Activated B cell treated with CpG ODN at 0.5 μM for 24 hours (primary cell): ENCODE measurements around the gene TMTC3. TPM values are rescaled to one million over a fixed set of nuclear protein-coding genes. Genes with fewer than 3 reads are reported as not detected.
"Not testable (repeated sequence)": the region's sequence is repeated elsewhere in the genome, so short reads cannot be mapped to it uniquely, and the experiment has no call there.

Experiments
- ATAC-seq: fragments of 200-7000 bp; cut with Tn5 transposase; one replicate; pipeline ENCODE4 v1.10.0; 2021; ENCODE audit warnings: low read depth, mild to moderate bottlenecking, moderate library complexity
- CTCF ChIA-PET: fragments of 350-600 bp; sonication (Branson Sonifier 250); formaldehyde crosslinking; loops from one replicate; lab custom pipeline; 2021; ENCODE audit warnings: antibody characterized with exemption; lab: Charles Lee
- POLR2A ChIA-PET: fragments of 350-600 bp; sonication (Branson Sonifier 250); formaldehyde crosslinking; loops from one replicate; lab custom pipeline; 2021; ENCODE audit warnings: antibody characterized with exemption; lab: Charles Lee
- DNase-seq: peaks from one replicate; pipeline ENCODE4 v3.0.0; 2022
- H3K27ac Mint-ChIP-seq: one replicate; pipeline ENCODE4 v1.8.0; 2020; ENCODE audit warnings: mixed read lengths
- H3K27me3 Mint-ChIP-seq: one replicate; pipeline ENCODE4 v1.8.0; 2021; ENCODE audit warnings: mixed read lengths
- H3K36me3 Mint-ChIP-seq: one replicate; pipeline ENCODE4 v1.8.0; 2021; ENCODE audit warnings: low read depth, mixed read lengths
- H3K4me1 Mint-ChIP-seq: one replicate; pipeline ENCODE4 v1.8.0; 2021; ENCODE audit warnings: mixed read lengths
- H3K4me3 Mint-ChIP-seq: one replicate; pipeline ENCODE4 v1.8.0; 2020; ENCODE audit warnings: mild to moderate bottlenecking, mixed read lengths
- H3K9me3 Mint-ChIP-seq: one replicate; pipeline ENCODE4 v1.8.0; 2020; ENCODE audit warnings: mixed read lengths
- CTCF ChIP-seq: fragments of 200-600 bp; IDR thresholded peaks from one replicate; pipeline ENCODE4 v1.8.0; 2022; ENCODE audit warnings: antibody characterized with exemption, mild to moderate bottlenecking
- intact Hi-C: fragments of 100-400 bp; cut with micrococcal nuclease; formaldehyde crosslinking; loops from one replicate; pipeline ENCODE4 v1.15.1; 2024
- total RNA-seq: library from RNA; stranded (reverse); gene quantifications from 2 replicates; pipeline ENCODE4 v1.2.3, GENCODE V29; 2022

TMTC3 gene
- total RNA-seq, 1 donor from 2014 or later, result 7.4 TPM

- peaks cover 6% of the 10 kb centered on the region for H3K9me3 Mint-ChIP-seq
Observed at GRCh38 chr12:88202500-88202899, 60.4 kb downstream of the TMTC3 start.

GRCh38 chr12:88206601-88207000 is 64.5 kb downstream of the TMTC3 start:
- CTCF ChIA-PET, result no interaction called here
- ATAC-seq, result no peak
- H3K9me3 Mint-ChIP-seq, result peaks cover 16% of the 10 kb centered on the region

More at GRCh38 chr12:88202500-88202899, 60.4 kb downstream of the TMTC3 start:
- no peaks in the 10 kb centered on the region for H3K4me1 Mint-ChIP-seq
- intact Hi-C loops, result no loop called here
- no peaks in the 10 kb centered on the region for H3K36me3 Mint-ChIP-seq
- no peak overlapping the region for H3K27ac Mint-ChIP-seq
- DNase-seq (no peak), ATAC-seq (no peak)
- no peak overlapping the region for H3K4me3 Mint-ChIP-seq
- ChIA-PET POLR2A (no interaction called here), CTCF (no interaction called here)
- no peaks in the 10 kb centered on the region for H3K27me3 Mint-ChIP-seq
- no peak for TF ChIP-seq CTCF

GRCh38 chr12:88207921-88208620 is 66.0 kb downstream of the TMTC3 start:
- DNase-seq (no peak), ATAC-seq (no peak)
- no peaks in the 10 kb centered on the region for H3K4me1 Mint-ChIP-seq
- H3K27ac Mint-ChIP-seq, result no peak overlapping the region
- POLR2A ChIA-PET, result no interaction called here
- no peaks in the 10 kb centered on the region for H3K27me3 Mint-ChIP-seq
- intact Hi-C loops, result no loop called here
- H3K4me3 Mint-ChIP-seq, result no peak overlapping the region
- H3K36me3 Mint-ChIP-seq, result no peaks in the 10 kb centered on the region
- peaks cover 22% of the 10 kb centered on the region for H3K9me3 Mint-ChIP-seq
- CTCF ChIA-PET, result no interaction called here
- TF ChIP-seq CTCF, result no peak

More at GRCh38 chr12:88206601-88207000, 64.5 kb downstream of the TMTC3 start:
- no peaks in the 10 kb centered on the region for H3K4me1 Mint-ChIP-seq
- H3K36me3 Mint-ChIP-seq, result no peaks in the 10 kb centered on the region
- no peaks in the 10 kb centered on the region for H3K27me3 Mint-ChIP-seq
- DNase-seq, result no peak
- POLR2A ChIA-PET, result no interaction called here
- no peak overlapping the region for H3K4me3 Mint-ChIP-seq
- intact Hi-C loops, result no loop called here
- H3K27ac Mint-ChIP-seq, result no peak overlapping the region
- no peak for TF ChIP-seq CTCF

GRCh38 chr12:88208661-88209060 is 66.6 kb downstream of the TMTC3 start:
- H3K9me3 Mint-ChIP-seq, result peaks cover 26% of the 10 kb centered on the region

GRCh38 chr12:88210311-88210710 is 68.2 kb downstream of the TMTC3 start:
- peaks cover 23% of the 10 kb centered on the region for H3K9me3 Mint-ChIP-seq
- H3K27ac Mint-ChIP-seq, H3K4me1 Mint-ChIP-seq, DNase-seq, POLR2A ChIA-PET, ATAC-seq, H3K36me3 Mint-ChIP-seq, H3K27me3 Mint-ChIP-seq, H3K4me3 Mint-ChIP-seq, CTCF ChIA-PET, intact Hi-C loops: not testable (repeated sequence)

More at GRCh38 chr12:88208661-88209060, 66.6 kb downstream of the TMTC3 start:
- Mint-ChIP-seq H3K36me3 (no peaks in the 10 kb centered on the region), H3K4me1 (no peaks in the 10 kb centered on the region), H3K4me3 (no peak overlapping the region), H3K27ac (no peak overlapping the region), H3K27me3 (no peaks in the 10 kb centered on the region)
- intact Hi-C loops, result no loop called here
- ATAC-seq (no peak), DNase-seq (no peak)
- POLR2A ChIA-PET, result no interaction called here
- TF ChIP-seq CTCF, result no peak
- CTCF ChIA-PET, result no interaction called here
